GM13976 (cell line): ENCODE measurements around the gene TSPAN8.
"Not testable (repeated sequence)": the region's sequence is repeated elsewhere in the genome, so short reads cannot be mapped to it uniquely, and the experiment has no call there.

ENCODE experiments used
- DNase-seq: peaks from one replicate; pipeline ENCODE4 v3.0.0; 2012; ENCODE audit warnings: low spot score
- CTCF ChIP-seq: IDR thresholded peaks from 2 replicates; pipeline ENCODE4 v1.5.1; 2012; ENCODE audit warnings: borderline replicate concordance, mild to moderate bottlenecking; ENCODE audit not compliant: insufficient read depth; ENCODE audit errors: extremely low read depth, missing control alignments, control extremely low read depth
- in situ Hi-C: fragments of 300-500 bp; cut with MboI; formaldehyde crosslinking; loops from one replicate; pipeline ENCODE4 v1.12.0; 2022; ENCODE audit warnings: low sequenced_read_pairs, mixed read lengths, inconsistent platforms; ENCODE audit not compliant: unreplicated experiment

Gene TSPAN8

GRCh38 chr12:71166862-71167496, 9.2 kb upstream of the TSPAN8 start:
- in situ Hi-C loops = no loop called here
- DNase-seq = no peak
- TF ChIP-seq CTCF = no peak

GRCh38 chr12:71166280-71166679, 8.5 kb upstream of the TSPAN8 start:
- in situ Hi-C loops = no loop called here
- DNase-seq = no peak
- no peak for TF ChIP-seq CTCF

GRCh38 chr12:71165780-71166179, 8.0 kb upstream of the TSPAN8 start:
- DNase-seq, in situ Hi-C loops: not testable (repeated sequence)

GRCh38 chr12:71164568-71165197, 6.9 kb upstream of the TSPAN8 start:
- no peak for DNase-seq
- TF ChIP-seq CTCF = no peak
- in situ Hi-C loops = no loop called here

- in situ Hi-C loops = no loop called here
Observed at GRCh38 chr12:71164166-71164565, 6.4 kb upstream of the TSPAN8 start.

GRCh38 chr12:71162832-71163763, 5.3 kb upstream of the TSPAN8 start:
- no peak for TF ChIP-seq CTCF
- DNase-seq = no peak
- in situ Hi-C loops = no loop called here

More at GRCh38 chr12:71164166-71164565, 6.4 kb upstream of the TSPAN8 start:
- no peak for DNase-seq
- TF ChIP-seq CTCF = no peak

GRCh38 chr12:71161591-71161990, 3.8 kb upstream of the TSPAN8 start:
- no peak for TF ChIP-seq CTCF
- in situ Hi-C loops = no loop called here
- DNase-seq = no peak
